Ecto neural progenitor cell (in vitro differentiated cells): ENCODE data around the gene SRGAP2C.
"Not testable (repeated sequence)": the region's sequence is repeated elsewhere in the genome, so short reads cannot be mapped to it uniquely, and the experiment has no call there.

ENCODE experiments used
- DNase-seq: peaks from one replicate; pipeline ENCODE4 v3.0.0-alpha.2; 2018; ENCODE audit warnings: low spot score

SRGAP2C gene

GRCh38 chr1:121423956-121424355, 239.2 kb downstream of the SRGAP2C start:
- DNase-seq = not testable (repeated sequence)

GRCh38 chr1:121433517-121433916, 248.7 kb downstream of the SRGAP2C start:
- not testable (repeated sequence) for DNase-seq

DNA sequence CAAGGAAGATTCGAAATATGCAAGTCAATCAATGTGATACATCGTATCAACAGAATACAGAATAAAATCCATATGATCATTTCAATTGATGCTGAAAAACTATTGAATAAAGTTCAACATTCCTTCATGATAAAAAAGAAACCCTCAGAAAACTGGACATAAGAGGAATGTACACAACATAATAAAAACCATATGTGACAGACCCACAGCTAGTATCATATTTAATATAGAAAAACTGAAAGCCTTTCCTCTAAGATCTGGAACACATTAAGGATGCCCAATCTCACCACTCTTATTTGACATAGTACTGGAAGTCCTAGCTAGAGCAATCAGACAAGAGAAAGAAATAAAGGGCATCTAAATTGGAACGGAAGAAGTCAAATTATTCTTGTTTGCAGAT, 254.1 kb downstream of the SRGAP2C start:
- not testable (repeated sequence) for DNase-seq

DNA sequence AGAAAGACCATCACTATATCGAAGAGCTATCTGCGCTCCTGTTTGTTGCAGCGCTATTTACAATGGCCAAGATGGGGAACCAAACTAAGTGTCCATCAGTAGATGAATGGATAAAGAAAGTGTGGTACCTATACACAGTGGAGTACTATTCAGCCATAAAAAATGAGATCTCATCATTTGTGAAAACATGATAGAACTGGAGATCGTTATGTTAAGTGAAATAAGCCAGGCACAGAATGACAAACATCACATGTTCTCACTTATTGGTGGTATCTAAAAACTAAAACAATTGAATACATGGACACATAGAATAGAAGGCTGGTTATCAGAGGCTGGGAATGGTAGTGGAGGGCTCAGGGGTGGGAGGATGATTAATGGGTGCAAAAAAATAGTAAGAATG, 256.2 kb downstream of the SRGAP2C start:
- no peak for DNase-seq
